Measurements from ENCODE around the gene GAPDH.

DNA sequence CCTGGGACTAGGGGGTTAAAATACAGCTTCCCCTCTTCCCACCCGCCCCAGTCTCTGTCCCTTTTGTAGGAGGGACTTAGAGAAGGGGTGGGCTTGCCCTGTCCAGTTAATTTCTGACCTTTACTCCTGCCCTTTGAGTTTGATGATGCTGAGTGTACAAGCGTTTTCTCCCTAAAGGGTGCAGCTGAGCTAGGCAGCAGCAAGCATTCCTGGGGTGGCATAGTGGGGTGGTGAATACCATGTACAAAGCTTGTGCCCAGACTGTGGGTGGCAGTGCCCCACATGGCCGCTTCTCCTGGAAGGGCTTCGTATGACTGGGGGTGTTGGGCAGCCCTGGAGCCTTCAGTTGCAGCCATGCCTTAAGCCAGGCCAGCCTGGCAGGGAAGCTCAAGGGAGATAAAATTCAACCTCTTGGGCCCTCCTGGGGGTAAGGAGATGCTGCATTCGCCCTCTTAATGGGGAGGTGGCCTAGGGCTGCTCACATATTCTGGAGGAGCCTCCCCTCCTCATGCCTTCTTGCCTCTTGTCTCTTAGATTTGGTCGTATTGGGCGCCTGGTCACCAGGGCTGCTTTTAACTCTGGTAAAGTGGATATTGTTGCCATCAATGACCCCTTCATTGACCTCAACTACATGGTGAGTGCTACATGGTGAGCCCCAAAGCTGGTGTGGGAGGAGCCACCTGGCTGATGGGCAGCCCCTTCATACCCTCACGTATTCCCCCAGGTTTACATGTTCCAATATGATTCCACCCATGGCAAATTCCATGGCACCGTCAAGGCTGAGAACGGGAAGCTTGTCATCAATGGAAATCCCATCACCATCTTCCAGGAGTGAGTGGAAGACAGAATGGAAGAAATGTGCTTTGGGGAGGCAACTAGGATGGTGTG, 1.9 kb downstream of the GAPDH start:
- TF ChIP-seq, protein P1, sequence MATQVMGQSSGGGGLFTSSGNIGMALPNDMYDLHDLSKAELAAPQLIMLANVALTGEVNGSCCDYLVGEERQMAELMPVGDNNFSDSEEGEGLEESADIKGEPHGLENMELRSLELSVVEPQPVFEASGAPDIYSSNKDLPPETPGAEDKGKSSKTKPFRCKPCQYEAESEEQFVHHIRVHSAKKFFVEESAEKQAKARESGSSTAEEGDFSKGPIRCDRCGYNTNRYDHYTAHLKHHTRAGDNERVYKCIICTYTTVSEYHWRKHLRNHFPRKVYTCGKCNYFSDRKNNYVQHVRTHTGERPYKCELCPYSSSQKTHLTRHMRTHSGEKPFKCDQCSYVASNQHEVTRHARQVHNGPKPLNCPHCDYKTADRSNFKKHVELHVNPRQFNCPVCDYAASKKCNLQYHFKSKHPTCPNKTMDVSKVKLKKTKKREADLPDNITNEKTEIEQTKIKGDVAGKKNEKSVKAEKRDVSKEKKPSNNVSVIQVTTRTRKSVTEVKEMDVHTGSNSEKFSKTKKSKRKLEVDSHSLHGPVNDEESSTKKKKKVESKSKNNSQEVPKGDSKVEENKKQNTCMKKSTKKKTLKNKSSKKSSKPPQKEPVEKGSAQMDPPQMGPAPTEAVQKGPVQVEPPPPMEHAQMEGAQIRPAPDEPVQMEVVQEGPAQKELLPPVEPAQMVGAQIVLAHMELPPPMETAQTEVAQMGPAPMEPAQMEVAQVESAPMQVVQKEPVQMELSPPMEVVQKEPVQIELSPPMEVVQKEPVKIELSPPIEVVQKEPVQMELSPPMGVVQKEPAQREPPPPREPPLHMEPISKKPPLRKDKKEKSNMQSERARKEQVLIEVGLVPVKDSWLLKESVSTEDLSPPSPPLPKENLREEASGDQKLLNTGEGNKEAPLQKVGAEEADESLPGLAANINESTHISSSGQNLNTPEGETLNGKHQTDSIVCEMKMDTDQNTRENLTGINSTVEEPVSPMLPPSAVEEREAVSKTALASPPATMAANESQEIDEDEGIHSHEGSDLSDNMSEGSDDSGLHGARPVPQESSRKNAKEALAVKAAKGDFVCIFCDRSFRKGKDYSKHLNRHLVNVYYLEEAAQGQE (IDR thresholded peaks at IDR 0.05; ENCODE audit: low read depth) = no peak
- TF ChIP-seq NFIC (IDR thresholded peaks at IDR 0.05) (no peak), CREB1 (IDR thresholded peaks at IDR 0.05; ENCODE audit: low read depth) (no peak), TEAD4 (IDR thresholded peaks at IDR 0.05) (no peak; the same call in 1 of the 2 replicates), EP300 (IDR thresholded peaks at IDR 0.05; ENCODE audit: borderline replicate concordance) (no peak), YY1 (IDR thresholded peaks at IDR 0.05; ENCODE audit: low read depth) (no peak), FOXM1 (IDR thresholded peaks at IDR 0.05; ENCODE audit: borderline replicate concordance, low read depth) (no peak), TCF12 (IDR thresholded peaks at IDR 0.05; ENCODE audit: low read depth) (no peak), RAD21 (IDR thresholded peaks at IDR 0.05; ENCODE audit: low read depth) (no peak)
- TF ChIP-seq, protein P2, sequence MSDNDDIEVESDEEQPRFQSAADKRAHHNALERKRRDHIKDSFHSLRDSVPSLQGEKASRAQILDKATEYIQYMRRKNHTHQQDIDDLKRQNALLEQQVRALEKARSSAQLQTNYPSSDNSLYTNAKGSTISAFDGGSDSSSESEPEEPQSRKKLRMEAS (IDR thresholded peaks at IDR 0.05) = no peak
